K562 (cell line): ENCODE results near the gene CCDC73.

Source experiments
- CTCF ChIP-seq, 3 experiments: IDR thresholded peaks in 2 of 3; conservative IDR thresholded peaks in 1 of 3; 2 replicates each; pipeline ENCODE4 v1.5.1; 2011 to 2012; ENCODE audit warnings: low read length in 3 of 3, mild to moderate bottlenecking in 3 of 3, control low read depth in 2 of 3, improper control_type of control experiment in 1 of 3, inconsistent platforms in 1 of 3, low read depth in 1 of 3, mixed read lengths in 1 of 3, moderate library complexity in 1 of 3; ENCODE audit not compliant: insufficient read depth in 2 of 3
- E2F8 ChIP-seq: fragments of 450-650 bp; IDR thresholded peaks from 2 replicates; pipeline ENCODE4 v1.7.1; 2018; ENCODE audit warnings: mild to moderate bottlenecking, low read depth; ENCODE audit not compliant: partially characterized antibody
- ELF4 ChIP-seq: fragments of 450-650 bp; formaldehyde crosslinking; IDR thresholded peaks from 2 replicates; pipeline ENCODE4 v1.4.0; 2022; ENCODE audit warnings: missing genetic modification characterization
- HDAC6 ChIP-seq: IDR thresholded peaks from 2 replicates; pipeline ENCODE4 v1.6.1; 2012; ENCODE audit warnings: low read depth, mild to moderate bottlenecking, control low read depth, inconsistent platforms, low read length, moderate library complexity
- IRF9 ChIP-seq: fragments of 450-650 bp; IDR thresholded peaks from 2 replicates; pipeline ENCODE4 v1.6.1; 2016; ENCODE audit warnings: missing biosample characterization, missing genetic modification characterization
- KAT7 ChIP-seq: sonication (generic); formaldehyde crosslinking; IDR thresholded peaks from 2 replicates; pipeline ENCODE4 v1.8.0; 2022; ENCODE audit warnings: missing genetic modification reagents, mild to moderate bottlenecking, borderline replicate concordance
- LARP7 ChIP-seq: fragments of 450-650 bp; IDR thresholded peaks from 2 replicates; pipeline ENCODE4 v1.6.1; 2016
- TEAD1 ChIP-seq, 2 experiments: fragments of 450-650 bp in 1 of 2; sonication (generic) in 1 of 2; formaldehyde crosslinking; IDR thresholded peaks; 2 replicates each; pipeline versions ENCODE4 v1.4.0 to v1.8.0; 2020 to 2022; ENCODE audit warnings: mild to moderate bottlenecking in 2 of 2, missing genetic modification reagents in 1 of 2
- ZNF277 ChIP-seq: fragments of 250-450 bp; sonication (Bioruptor Pico); IDR thresholded peaks from 2 replicates; pipeline ENCODE4 v1.8.0; 2022; ENCODE audit warnings: inconsistent platforms, mild to moderate bottlenecking, moderate library complexity, borderline replicate concordance

GRCh38 chr11:32833921-32834320, 39.5 kb upstream of the CCDC73 start:
- TF ChIP-seq IRF9 (no peak), E2F8 (no peak), HDAC6 (no peak), LARP7 (no peak), ELF4 (no peak), TEAD1 (CRISPR knock-in tag; IDR thresholded peaks at IDR 0.05) (no peak), KAT7 (CRISPR knock-in tag) (no peak), ZNF277 (no peak), CTCF (IDR thresholded peaks at IDR 0.05 in 2 of 3, conservative IDR thresholded peaks at IDR 0.05 in 1 of 3; ENCODE audit: insufficient read depth in 2 of 3, low read depth in 1 of 3, low read length in 3 of 3) (no peak)
